Gastrocnemius medialis (tissue), 4 donors: Measurements from ENCODE around the gene ABCA13. TPM values are rescaled to one million over a fixed set of nuclear protein-coding genes. Genes with fewer than 3 reads are reported as not detected.

Experiments used
- ATAC-seq, 2 donors: fragments of 150-250 bp; one replicate each; pipeline ENCODE4 v1.9.1; 2016
- DNase-seq, 2 donors: peaks; one replicate each; pipeline ENCODE4 v3.0.0-alpha.2; 2019
- H3K27ac ChIP-seq, 4 donors: fragments of 200-600 bp; sonication (generic); 1 replicate in 1 of 4; 2 replicates in 3 of 4; pipeline ENCODE4 v1.5.1; 2016 to 2018; ENCODE audit warnings: mild to moderate bottlenecking in 2 of 4, moderate library complexity in 1 of 4
- H3K27me3 ChIP-seq, 3 donors: fragments of 200-600 bp; sonication (generic) in 2 of 3; 1 replicate in 1 of 3; 2 replicates in 2 of 3; pipeline versions ENCODE4 v1.5.1 to v1.6.0; 2016 to 2019; ENCODE audit warnings: mild to moderate bottlenecking in 1 of 3, moderate library complexity in 1 of 3
- H3K36me3 ChIP-seq, 2 donors: fragments of 200-600 bp; sonication (generic) in 1 of 2; one replicate each; pipeline ENCODE4 v1.5.1; 2017 to 2018
- H3K4me1 ChIP-seq, 2 donors: fragments of 200-600 bp; sonication (generic) in 1 of 2; one replicate each; pipeline ENCODE4 v1.5.1; 2016 to 2017; ENCODE audit warnings: mild to moderate bottlenecking in 2 of 2
- H3K4me3 ChIP-seq, 4 donors: fragments of 200-600 bp; sonication (generic) in 3 of 4; 1 replicate in 1 of 4; 2 replicates in 3 of 4; pipeline ENCODE4 v1.5.1; 2016 to 2019; ENCODE audit warnings: mild to moderate bottlenecking in 2 of 4
- H3K9me3 ChIP-seq, 3 donors: fragments of 200-600 bp; sonication (generic) in 2 of 3; 1 replicate in 1 of 3; 2 replicates in 2 of 3; pipeline ENCODE4 v1.5.1; 2016 to 2019
- CTCF ChIP-seq, 5 experiments: fragments of 450-650 bp in 3 of 5; fragments of 200-600 bp in 2 of 5; sonication (generic) in 2 of 5; IDR thresholded peaks in 4 of 5; conservative IDR thresholded peaks in 1 of 5; 1 replicate in 4 of 5; 2 replicates in 1 of 5; pipeline ENCODE4 v1.5.1; 2016 to 2019; ENCODE audit warnings: antibody characterized with exemption in 5 of 5, mild to moderate bottlenecking in 3 of 5, moderate library complexity in 3 of 5
- POLR2A ChIP-seq, 2 donors: fragments of 450-650 bp; IDR thresholded peaks; one replicate each; pipeline ENCODE4 v1.6.1; 2017; ENCODE audit warnings: antibody characterized with exemption in 2 of 2, mild to moderate bottlenecking in 2 of 2, moderate library complexity in 2 of 2
- in situ Hi-C, 4 donors: fragments of 200-750 bp; cut with MboI; loops; one replicate each; pipeline versions ENCODE4 v1.15.0 to v1.8.0; 2017; ENCODE audit warnings: low sequenced_read_pairs in 4 of 4
- intact Hi-C: fragments of 100-400 bp; cut with DNase I; formaldehyde crosslinking; loops from one replicate; pipeline ENCODE4 v1.15.1; 2023; ENCODE audit warnings: low total_unique reads
- total RNA-seq, 4 donors: library from RNA; depleted of rRNA; stranded (reverse); fragments of >200 nt; gene quantifications; one replicate each; pipeline versions ENCODE4 v1.1.0 to v1.2.3, GENCODE V29; 2016

ABCA13 gene
- total RNA-seq, 4 donors from 2014 or later = 0.03 to 0.10 TPM; not detected in 2

- no peaks in the 10 kb centered on the region for H3K9me3 ChIP-seq
- no peak for TF ChIP-seq CTCF (IDR thresholded peaks at IDR 0.05 in 4 of 5, conservative IDR thresholded peaks at IDR 0.05 in 1 of 5)
- TF ChIP-seq POLR2A (IDR thresholded peaks at IDR 0.05) = no peak
- intact Hi-C loops = no loop called here
- no peaks in the 10 kb centered on the region for H3K27me3 ChIP-seq
- H3K27ac ChIP-seq = no peak overlapping the region
- in situ Hi-C loops = no loop called here
- no peak overlapping the region for H3K4me3 ChIP-seq
- no peaks in the 10 kb centered on the region for H3K36me3 ChIP-seq
- H3K4me1 ChIP-seq = no peaks in the 10 kb centered on the region
- DNase-seq (no peak), ATAC-seq (no peak)
Measured at GRCh38 chr7:48355346-48355745, 184.1 kb downstream of the ABCA13 start.

GRCh38 chr7:48360574-48360973 is 189.3 kb downstream of the ABCA13 start:
- H3K36me3 ChIP-seq = no peaks in the 10 kb centered on the region
- H3K27ac ChIP-seq = no peak overlapping the region
- no peak for ATAC-seq
- intact Hi-C loops (no loop called here), in situ Hi-C loops (no loop called here)
- TF ChIP-seq CTCF (IDR thresholded peaks at IDR 0.05 in 4 of 5, conservative IDR thresholded peaks at IDR 0.05 in 1 of 5) (no peak), POLR2A (IDR thresholded peaks at IDR 0.05) (no peak)
- H3K4me3 ChIP-seq = no peak overlapping the region
- DNase-seq = no peak
- H3K9me3 ChIP-seq = no peaks in the 10 kb centered on the region
- no peaks in the 10 kb centered on the region for H3K27me3 ChIP-seq
- no peaks in the 10 kb centered on the region for H3K4me1 ChIP-seq

GRCh38 chr7:48363174-48363573 is 191.9 kb downstream of the ABCA13 start:
- ATAC-seq (no peak), DNase-seq (no peak)
- Histone ChIP-seq H3K4me3 (no peak overlapping the region), H3K4me1 (no peaks in the 10 kb centered on the region), H3K9me3 (no peaks in the 10 kb centered on the region), H3K27me3 (no peaks in the 10 kb centered on the region), H3K36me3 (no peaks in the 10 kb centered on the region), H3K27ac (no peak overlapping the region)
- in situ Hi-C loops (no loop called here), intact Hi-C loops (no loop called here)
- TF ChIP-seq CTCF (IDR thresholded peaks at IDR 0.05 in 4 of 5, conservative IDR thresholded peaks at IDR 0.05 in 1 of 5) (no peak), POLR2A (IDR thresholded peaks at IDR 0.05) (no peak)

DNA sequence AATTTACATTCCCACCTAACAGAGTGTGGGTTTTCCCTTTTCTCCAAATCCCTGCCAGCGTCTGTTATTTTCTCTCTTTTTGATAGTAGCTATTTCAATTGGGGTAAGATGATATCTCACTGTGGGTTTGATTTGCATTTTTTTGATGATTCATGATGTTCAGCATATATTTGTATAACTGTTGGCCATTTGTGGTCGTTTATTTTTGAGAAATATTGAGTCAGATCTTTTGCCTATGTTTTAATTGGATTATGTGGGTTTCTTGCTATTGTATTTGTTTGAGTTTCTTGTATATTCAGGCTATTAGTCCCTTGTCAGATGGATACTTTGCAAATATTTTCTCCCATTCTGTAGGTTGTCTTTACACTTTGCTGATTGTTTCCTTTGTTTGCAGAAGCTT is 193.8 kb downstream of the ABCA13 start:
- H3K9me3 ChIP-seq = no peaks in the 10 kb centered on the region
- no peak for DNase-seq
- no peak for ATAC-seq
- H3K36me3 ChIP-seq = no peaks in the 10 kb centered on the region
- no peaks in the 10 kb centered on the region for H3K27me3 ChIP-seq
- no peaks in the 10 kb centered on the region for H3K4me1 ChIP-seq
- H3K4me3 ChIP-seq = no peak overlapping the region
- H3K27ac ChIP-seq = no peak overlapping the region
- in situ Hi-C loops = no loop called here
- intact Hi-C loops = no loop called here
- TF ChIP-seq POLR2A (IDR thresholded peaks at IDR 0.05) (no peak), CTCF (IDR thresholded peaks at IDR 0.05 in 4 of 5, conservative IDR thresholded peaks at IDR 0.05 in 1 of 5) (no peak)

- H3K4me3 ChIP-seq = no peak overlapping the region
- intact Hi-C loops (no loop called here), in situ Hi-C loops (no loop called here)
- TF ChIP-seq POLR2A (IDR thresholded peaks at IDR 0.05) (no peak), CTCF (IDR thresholded peaks at IDR 0.05 in 4 of 5, conservative IDR thresholded peaks at IDR 0.05 in 1 of 5) (no peak)
- H3K9me3 ChIP-seq = no peaks in the 10 kb centered on the region
- H3K4me1 ChIP-seq = no peaks in the 10 kb centered on the region
- no peaks in the 10 kb centered on the region for H3K27me3 ChIP-seq
- ATAC-seq (no peak), DNase-seq (no peak)
- H3K27ac ChIP-seq = no peak overlapping the region
- no peaks in the 10 kb centered on the region for H3K36me3 ChIP-seq
Measured at GRCh38 chr7:48366096-48366495, 194.8 kb downstream of the ABCA13 start.
